H9 (cell line): ENCODE results near the gene RBM7. TPM values are rescaled to one million over a fixed set of nuclear protein-coding genes. Genes with fewer than 3 reads are reported as not detected.

Experiments
- DNase-seq: peaks from one replicate; pipeline ENCODE4 v3.0.0-alpha.2; 2017
- H2AFZ ChIP-seq: one replicate; pipeline ENCODE4 v1.6.1; 2013; ENCODE audit warnings: mild to moderate bottlenecking, low read length, control low read depth, moderate library complexity
- H2AK5ac ChIP-seq: 2 replicates; pipeline ENCODE4 v1.6.1; 2013; ENCODE audit warnings: low read length, control low read depth, mixed read lengths; ENCODE audit not compliant: insufficient read length
- H2BK120ac ChIP-seq: one replicate; pipeline ENCODE4 v1.6.1; 2013; ENCODE audit warnings: low read depth, mild to moderate bottlenecking, low read length, control low read depth, inconsistent platforms; ENCODE audit not compliant: poor library complexity, severe bottlenecking
- H2BK12ac ChIP-seq: 2 replicates; pipeline ENCODE4 v1.6.1; 2013; ENCODE audit warnings: low read length, control low read depth, mixed read lengths, low read depth; ENCODE audit not compliant: insufficient read length
- H2BK15ac ChIP-seq: 2 replicates; pipeline ENCODE4 v1.6.1; 2013; ENCODE audit warnings: low read depth, low read length, control low read depth
- H2BK20ac ChIP-seq: one replicate; pipeline ENCODE4 v1.6.1; 2013; ENCODE audit warnings: low read depth, mild to moderate bottlenecking, low read length, control low read depth, inconsistent platforms; ENCODE audit not compliant: poor library complexity, severe bottlenecking
- H2BK5ac ChIP-seq: 2 replicates; pipeline ENCODE4 v1.6.1; 2013; ENCODE audit warnings: low read length, control low read depth, mixed read lengths; ENCODE audit not compliant: insufficient read length
- H3K14ac ChIP-seq: 2 replicates; pipeline ENCODE4 v1.6.1; 2013; ENCODE audit warnings: low read length, control low read depth; ENCODE audit not compliant: insufficient read depth
- H3K18ac ChIP-seq: 2 replicates; pipeline ENCODE4 v1.6.1; 2013; ENCODE audit warnings: low read depth, mild to moderate bottlenecking, mixed read lengths, low read length, control low read depth; ENCODE audit not compliant: insufficient read length
- H3K23ac ChIP-seq: 2 replicates; pipeline ENCODE4 v1.6.1; 2013; ENCODE audit warnings: low read length, control low read depth, mixed read lengths, low read depth; ENCODE audit not compliant: insufficient read length
- H3K23me2 ChIP-seq: 2 replicates; pipeline ENCODE4 v1.6.1; 2013; ENCODE audit warnings: low read depth, mild to moderate bottlenecking, mixed read lengths, low read length, control low read depth; ENCODE audit not compliant: insufficient read length, poor library complexity, severe bottlenecking
- H3K27ac ChIP-seq: 2 replicates; pipeline ENCODE4 v1.5.1; 2013; ENCODE audit warnings: low read length, control low read depth, mixed read lengths, low read depth; ENCODE audit not compliant: insufficient read length
- H3K27me3 ChIP-seq: 2 replicates; pipeline ENCODE4 v1.6.1; 2013; ENCODE audit warnings: low read length, control low read depth, inconsistent platforms; ENCODE audit not compliant: insufficient read depth
- H3K4ac ChIP-seq: 2 replicates; pipeline ENCODE4 v1.6.1; 2013; ENCODE audit warnings: low read depth, mild to moderate bottlenecking, control low read depth, inconsistent platforms, low read length, moderate library complexity
- H3K4me1 ChIP-seq: 2 replicates; pipeline ENCODE4 v1.6.1; 2013; ENCODE audit warnings: low read length, control low read depth, inconsistent platforms; ENCODE audit not compliant: insufficient read depth
- H3K4me2 ChIP-seq: 2 replicates; pipeline ENCODE4 v1.6.1; 2013; ENCODE audit warnings: low read length, control low read depth, mixed read lengths; ENCODE audit not compliant: insufficient read length, insufficient read depth
- H3K56ac ChIP-seq: 2 replicates; pipeline ENCODE4 v1.6.1; 2013; ENCODE audit warnings: low read depth, mild to moderate bottlenecking, mixed read lengths, low read length, control low read depth; ENCODE audit not compliant: insufficient read length
- H3K79me1 ChIP-seq: 2 replicates; pipeline ENCODE4 v1.6.1; 2013; ENCODE audit warnings: low read depth, mild to moderate bottlenecking, moderate library complexity, low read length, control low read depth, inconsistent platforms; ENCODE audit not compliant: insufficient read depth, poor library complexity, severe bottlenecking
- H3K79me2 ChIP-seq: 2 replicates; pipeline ENCODE4 v1.6.1; 2013; ENCODE audit warnings: low read length, control low read depth, inconsistent platforms; ENCODE audit not compliant: insufficient read depth
- H3K9ac ChIP-seq: 2 replicates; pipeline ENCODE4 v1.6.1; 2013; ENCODE audit warnings: low read length, control low read depth, mixed read lengths; ENCODE audit not compliant: insufficient read length; ENCODE audit errors: extremely low read depth
- H3K9me3 ChIP-seq: one replicate; pipeline ENCODE4 v1.6.1; 2013; ENCODE audit warnings: low read depth, low read length, inconsistent platforms; ENCODE audit not compliant: control insufficient read depth
- H3T11ph ChIP-seq: one replicate; pipeline ENCODE4 v1.6.1; 2013; ENCODE audit warnings: mild to moderate bottlenecking, low read length, control low read depth, inconsistent platforms
- H4K20me1 ChIP-seq: one replicate; pipeline ENCODE4 v1.6.1; 2013; ENCODE audit not compliant: control insufficient read depth, insufficient read length, insufficient read depth
- H4K5ac ChIP-seq: 2 replicates; pipeline ENCODE4 v1.6.1; 2013; ENCODE audit warnings: low read depth, mild to moderate bottlenecking, mixed read lengths, low read length, control low read depth; ENCODE audit not compliant: insufficient read length
- H4K8ac ChIP-seq: replicated peaks from 2 replicates; pipeline ENCODE4 v1.6.1; 2013; ENCODE audit warnings: low read length, control low read depth, mixed read lengths, low read depth; ENCODE audit not compliant: insufficient read length
- H4K91ac ChIP-seq: 2 replicates; pipeline ENCODE4 v1.6.1; 2013; ENCODE audit warnings: low read depth, mild to moderate bottlenecking, moderate library complexity, mixed read lengths, low read length, control low read depth; ENCODE audit not compliant: insufficient read length
- H3K27ac Mint-ChIP-seq, 3 experiments: 2 replicates in 2 of 3; 3 replicates in 1 of 3; pipeline ENCODE4 v1.8.0; 2020 to 2021; ENCODE audit warnings: mixed read lengths in 3 of 3, mild to moderate bottlenecking in 1 of 3, moderate library complexity in 1 of 3
- H3K27me3 Mint-ChIP-seq: 2 replicates; pipeline ENCODE4 v1.8.0; 2021; ENCODE audit warnings: low read depth, mild to moderate bottlenecking, moderate library complexity, mixed read lengths
- H3K36me3 Mint-ChIP-seq, 3 experiments: 2 replicates in 2 of 3; 3 replicates in 1 of 3; pipeline ENCODE4 v1.8.0; 2020 to 2021; ENCODE audit warnings: low read depth in 3 of 3, mixed read lengths in 3 of 3; ENCODE audit not compliant: insufficient read depth in 1 of 3
- H3K4me1 Mint-ChIP-seq, 2 experiments: 2 replicates each; pipeline ENCODE4 v1.8.0; 2020; ENCODE audit warnings: mixed read lengths in 2 of 2
- H3K4me3 Mint-ChIP-seq, 2 experiments: 2 replicates in 1 of 2; 3 replicates in 1 of 2; pipeline ENCODE4 v1.8.0; 2020 to 2021; ENCODE audit warnings: mild to moderate bottlenecking in 2 of 2, mixed read lengths in 2 of 2, moderate library complexity in 1 of 2
- H3K9me3 Mint-ChIP-seq, 2 experiments: 2 replicates in 1 of 2; 3 replicates in 1 of 2; pipeline ENCODE4 v1.8.0; 2020; ENCODE audit warnings: mild to moderate bottlenecking in 2 of 2, mixed read lengths in 2 of 2, moderate library complexity in 1 of 2
- WGBS: extraction: QIAGEN DNeasy Blood & Tissue Kit; methylation state at CpG from one replicate; pipeline ENCODE4 v1.1.7; 2013; ENCODE audit warnings: missing lambda C conversion rate, low lambda C conversion rate, mixed read lengths; ENCODE audit not compliant: insufficient read length; ENCODE audit errors: extremely low coverage; 5-methylcytosine and 5-hydroxymethylcytosine counted together
- total RNA-seq: library from RNA; stranded (reverse); gene quantifications from 2 replicates; pipeline ENCODE4 v1.2.1, GENCODE V29; 2021
- TF ChIP-seq, protein P1 (sequence below): fragments of 200-600 bp; sonication (generic); conservative IDR thresholded peaks from 3 replicates; pipeline ENCODE4 v1.8.0; 2021; ENCODE audit warnings: antibody characterized with exemption, mild to moderate bottlenecking

RBM7 gene
- total RNA-seq, 1 experiment from 2014 or later = 56.4 TPM

DNA sequence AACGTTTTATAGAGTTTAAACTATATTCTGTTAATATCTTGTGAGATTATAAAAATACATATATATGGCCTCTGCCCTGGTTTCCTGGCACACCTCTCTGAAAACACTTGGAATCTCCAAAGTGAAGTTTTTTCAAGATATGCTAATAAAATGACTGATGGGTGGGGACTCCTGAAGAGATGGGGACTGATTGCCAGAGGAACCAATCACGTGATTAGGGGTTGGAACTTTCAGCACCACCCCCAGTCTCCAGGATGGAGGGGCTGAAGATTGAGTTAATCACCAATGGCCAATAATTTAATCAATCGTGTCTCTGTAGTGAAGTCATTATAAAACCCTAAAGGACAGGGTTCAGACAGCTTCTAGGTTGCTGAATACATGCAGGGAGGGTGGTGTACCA is 37.5 kb upstream of the RBM7 start:
- Mint-ChIP-seq H3K4me1 (peaks cover 4 to 18% of the 10 kb centered on the region in 2 experiments), H3K9me3 (no peaks in the 10 kb centered on the region), H3K4me3 (no peak overlapping the region), H3K27me3 (no peaks in the 10 kb centered on the region), H3K36me3 (no peaks in the 10 kb centered on the region), H3K27ac (no peak overlapping the region)
- no peak overlapping the region for H3K56ac ChIP-seq
- H3K4ac ChIP-seq = no peak overlapping the region
- H3T11ph ChIP-seq = no peak overlapping the region
- no peaks in the 10 kb centered on the region; the same call in 1 of the 2 replicates for H3K4me1 ChIP-seq
- H3K23ac ChIP-seq = no peak overlapping the region
- no peaks in the 10 kb centered on the region for H4K20me1 ChIP-seq
- H3K9ac ChIP-seq = no peak overlapping the region
- H3K18ac ChIP-seq = no peak overlapping the region
- H4K91ac ChIP-seq = no peak overlapping the region
- H3K27me3 ChIP-seq = no peaks in the 10 kb centered on the region
- H4K5ac ChIP-seq = no peak overlapping the region
- no peak overlapping the region for H3K27ac ChIP-seq
- no peaks in the 10 kb centered on the region for H3K23me2 ChIP-seq
- H3K4me2 ChIP-seq = no peak overlapping the region
- no peak overlapping the region for H3K14ac ChIP-seq
- no peak overlapping the region for H2AK5ac ChIP-seq
- DNase-seq = no peak
- H2BK12ac ChIP-seq = no peak overlapping the region
- H2BK5ac ChIP-seq = no peak overlapping the region
- no peak overlapping the region for H4K8ac ChIP-seq
- H2AFZ ChIP-seq = no peak overlapping the region
- no peaks in the 10 kb centered on the region for H3K9me3 ChIP-seq
- no peak overlapping the region for H2BK120ac ChIP-seq
- no CpG with 5 or more reads among the region's 3 CpGs for WGBS
- TF ChIP-seq, protein P1, sequence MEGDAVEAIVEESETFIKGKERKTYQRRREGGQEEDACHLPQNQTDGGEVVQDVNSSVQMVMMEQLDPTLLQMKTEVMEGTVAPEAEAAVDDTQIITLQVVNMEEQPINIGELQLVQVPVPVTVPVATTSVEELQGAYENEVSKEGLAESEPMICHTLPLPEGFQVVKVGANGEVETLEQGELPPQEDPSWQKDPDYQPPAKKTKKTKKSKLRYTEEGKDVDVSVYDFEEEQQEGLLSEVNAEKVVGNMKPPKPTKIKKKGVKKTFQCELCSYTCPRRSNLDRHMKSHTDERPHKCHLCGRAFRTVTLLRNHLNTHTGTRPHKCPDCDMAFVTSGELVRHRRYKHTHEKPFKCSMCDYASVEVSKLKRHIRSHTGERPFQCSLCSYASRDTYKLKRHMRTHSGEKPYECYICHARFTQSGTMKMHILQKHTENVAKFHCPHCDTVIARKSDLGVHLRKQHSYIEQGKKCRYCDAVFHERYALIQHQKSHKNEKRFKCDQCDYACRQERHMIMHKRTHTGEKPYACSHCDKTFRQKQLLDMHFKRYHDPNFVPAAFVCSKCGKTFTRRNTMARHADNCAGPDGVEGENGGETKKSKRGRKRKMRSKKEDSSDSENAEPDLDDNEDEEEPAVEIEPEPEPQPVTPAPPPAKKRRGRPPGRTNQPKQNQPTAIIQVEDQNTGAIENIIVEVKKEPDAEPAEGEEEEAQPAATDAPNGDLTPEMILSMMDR = no peak
- H2BK15ac ChIP-seq = no peak overlapping the region
- no peak overlapping the region for H2BK20ac ChIP-seq
- no peaks in the 10 kb centered on the region for H3K79me2 ChIP-seq
- no peaks in the 10 kb centered on the region for H3K79me1 ChIP-seq
